SHP77 treated with DMSO at 0.1 percent for 48 hours (cell line): Measurements from ENCODE around the gene DEFB123.

ENCODE experiments used
- DNase-seq: peaks from one replicate; lab custom pipeline; 2025; lab: John Stamatoyannopoulos, UW

The DEFB123 gene

DNA sequence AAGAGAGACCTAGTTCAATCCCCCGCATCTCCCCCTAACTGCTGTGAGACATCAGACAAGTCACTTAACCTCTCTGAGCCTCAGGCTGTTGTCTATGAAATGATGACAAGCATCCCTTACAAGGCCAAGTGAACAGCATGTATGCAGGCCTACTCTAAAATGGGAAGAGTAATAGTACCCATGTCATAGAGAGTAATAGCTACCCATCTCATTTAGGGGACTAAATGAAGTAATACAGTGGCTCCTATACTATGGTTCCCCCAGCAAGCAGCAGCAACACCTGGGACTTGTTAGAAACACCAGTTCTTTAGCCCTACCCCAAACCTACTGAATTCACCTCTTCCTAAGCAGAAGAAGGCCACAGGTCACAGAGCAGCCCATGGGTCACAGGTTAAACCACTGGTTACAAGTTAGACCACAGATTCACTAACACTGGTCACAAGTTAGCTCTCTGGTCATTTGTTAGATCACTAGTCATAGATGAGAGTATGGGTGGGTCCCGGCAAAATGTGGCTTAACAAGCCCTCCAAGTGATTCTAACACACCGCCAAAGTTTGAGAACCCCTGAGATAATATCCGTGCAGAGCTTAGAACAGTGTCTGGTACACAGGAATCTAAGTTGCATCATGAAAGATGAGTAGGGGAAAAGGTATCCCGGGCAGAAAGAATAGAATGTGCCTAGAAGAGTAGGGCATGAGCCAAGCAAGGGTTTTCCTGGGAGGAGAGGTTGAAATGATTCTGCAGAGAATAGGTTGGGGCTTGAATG, 33.1 kb downstream of the DEFB123 start:
- DNase-seq, result no peak

GRCh38 chr20:31474097-31474436, 33.6 kb downstream of the DEFB123 start:
- DNase-seq, result no peak

DNA sequence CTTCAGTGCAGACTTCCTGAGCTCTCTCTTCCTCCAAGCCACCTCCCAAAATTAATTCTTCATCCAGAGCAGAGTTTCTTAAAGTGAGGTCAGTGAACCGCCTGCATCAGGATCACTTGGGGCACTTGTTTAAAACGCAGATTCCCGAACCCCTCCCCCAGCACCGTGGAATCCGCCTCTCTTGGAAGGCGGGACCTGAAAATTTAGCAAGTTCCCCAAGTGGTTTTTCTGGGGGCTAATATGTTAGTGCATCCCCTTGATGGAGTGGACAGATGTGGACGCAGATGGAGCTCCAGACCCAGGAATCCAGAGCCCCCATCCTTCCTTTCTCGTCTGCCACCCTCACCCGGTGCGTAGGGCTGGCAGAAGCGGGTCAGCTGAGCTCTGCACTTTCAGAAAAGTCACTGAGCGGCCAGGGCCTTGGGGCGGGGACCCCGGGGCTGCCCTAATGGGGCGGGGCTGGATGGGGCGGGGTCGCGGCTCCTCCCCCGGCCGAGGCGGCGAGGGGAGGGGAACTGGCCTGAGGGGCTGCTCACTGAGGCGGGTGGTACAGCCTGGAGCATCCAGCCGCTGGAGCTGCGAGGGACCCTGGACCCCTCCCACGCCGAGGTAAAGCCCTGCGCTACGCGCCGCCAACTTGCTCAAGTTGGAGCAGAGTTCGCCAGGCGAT, 34.5 kb downstream of the DEFB123 start, which contains the start of the genes DEFB124 and REM1:
TSS of gene DEFB124 (minus strand) at position 370 of the 670 bp plus-strand sequence. CDS start 2,114 bp downstream, outside the sequence.
TSS of gene REM1 (plus strand) at position 531 of the 670 bp plus-strand sequence. CDS start 1,158 bp downstream, outside the sequence.
- DNase-seq, result no peak

GRCh38 chr20:31475472-31476293, 35.3 kb downstream of the DEFB123 start:
- DNase-seq, result no peak

- no peak for DNase-seq
These were observed 35.8 kb downstream of the DEFB123 start for GRCh38 chr20:31476294-31476585.

- DNase-seq, result no peak
These were observed 36.3 kb downstream of the DEFB123 start for GRCh38 chr20:31476643-31477215.

GRCh38 chr20:31484001-31484400, 43.6 kb downstream of the DEFB123 start:
- no peak for DNase-seq

DNA sequence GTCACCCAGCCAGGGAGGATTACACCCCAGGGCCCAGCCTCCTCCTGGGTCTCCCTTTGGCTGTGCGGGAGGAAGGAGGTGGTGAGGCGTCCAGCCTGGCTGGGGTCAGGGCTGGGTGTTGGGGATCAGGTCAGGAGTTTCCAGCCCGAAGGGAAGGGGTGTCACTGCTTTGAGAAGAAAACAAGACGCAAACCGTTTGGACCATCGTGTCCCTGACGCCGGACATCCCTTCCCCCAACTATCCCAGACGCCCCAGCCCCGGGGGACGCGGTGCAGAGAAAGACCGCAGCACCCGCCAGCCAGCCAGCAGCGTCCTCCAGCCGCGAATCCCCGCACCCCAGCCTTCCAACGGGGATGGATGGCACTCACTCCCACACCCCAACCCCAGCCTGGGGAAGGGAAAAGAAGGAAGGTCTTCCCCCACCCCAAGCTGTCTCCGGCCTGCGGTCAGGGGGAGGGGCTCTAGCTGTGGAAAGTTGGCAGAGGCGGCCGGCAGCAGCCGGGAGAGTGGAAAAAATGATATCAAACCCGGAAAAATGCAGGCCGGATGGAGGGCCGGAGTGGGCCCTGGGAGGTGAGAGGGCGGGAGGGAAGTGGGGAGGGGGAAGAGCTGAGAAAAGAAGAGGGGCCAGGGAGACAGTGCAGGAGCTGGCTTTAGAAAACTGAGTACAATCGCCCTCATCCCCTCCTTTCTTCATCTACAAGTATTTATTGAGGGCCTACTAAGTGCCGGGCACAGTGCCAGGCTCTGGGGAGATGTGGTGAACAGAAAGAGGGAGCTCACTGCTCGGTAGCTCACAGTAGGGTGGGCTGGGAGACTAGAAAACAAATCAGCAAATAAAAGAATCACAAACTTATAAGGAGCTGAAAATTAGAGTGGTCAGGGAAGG, 45.3 kb downstream of the DEFB123 start:
- DNase-seq, result no peak

GRCh38 chr20:31488115-31488514, 47.7 kb downstream of the DEFB123 start:
- no peak for DNase-seq

- no peak for DNase-seq
These were observed 48.7 kb downstream of the DEFB123 start for GRCh38 chr20:31489152-31489551.

GRCh38 chr20:31490752-31491151, 50.3 kb downstream of the DEFB123 start:
- no peak for DNase-seq

DNA sequence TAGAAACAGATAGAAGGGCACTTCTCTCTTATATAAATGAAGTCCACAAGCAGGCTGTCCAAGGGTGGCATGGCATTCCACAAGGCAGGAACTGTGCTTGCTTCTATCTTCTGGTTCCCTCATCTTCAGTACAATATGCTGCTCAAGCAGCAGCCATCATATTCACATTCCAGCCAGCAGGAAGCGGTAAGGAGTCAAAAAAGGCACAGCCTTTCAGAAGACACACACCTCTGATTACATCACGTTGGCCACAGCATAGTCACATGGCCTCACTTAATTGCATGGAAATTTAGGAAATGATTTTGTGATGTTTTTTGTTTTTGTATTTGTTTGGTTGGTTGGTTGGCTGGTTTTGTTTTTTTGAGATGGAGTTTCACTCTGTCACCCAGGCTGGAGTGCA, 53.7 kb downstream of the DEFB123 start:
- DNase-seq, result no peak

- DNase-seq, result no peak
These were observed 56.4 kb downstream of the DEFB123 start for GRCh38 chr20:31496761-31497295.

DNA sequence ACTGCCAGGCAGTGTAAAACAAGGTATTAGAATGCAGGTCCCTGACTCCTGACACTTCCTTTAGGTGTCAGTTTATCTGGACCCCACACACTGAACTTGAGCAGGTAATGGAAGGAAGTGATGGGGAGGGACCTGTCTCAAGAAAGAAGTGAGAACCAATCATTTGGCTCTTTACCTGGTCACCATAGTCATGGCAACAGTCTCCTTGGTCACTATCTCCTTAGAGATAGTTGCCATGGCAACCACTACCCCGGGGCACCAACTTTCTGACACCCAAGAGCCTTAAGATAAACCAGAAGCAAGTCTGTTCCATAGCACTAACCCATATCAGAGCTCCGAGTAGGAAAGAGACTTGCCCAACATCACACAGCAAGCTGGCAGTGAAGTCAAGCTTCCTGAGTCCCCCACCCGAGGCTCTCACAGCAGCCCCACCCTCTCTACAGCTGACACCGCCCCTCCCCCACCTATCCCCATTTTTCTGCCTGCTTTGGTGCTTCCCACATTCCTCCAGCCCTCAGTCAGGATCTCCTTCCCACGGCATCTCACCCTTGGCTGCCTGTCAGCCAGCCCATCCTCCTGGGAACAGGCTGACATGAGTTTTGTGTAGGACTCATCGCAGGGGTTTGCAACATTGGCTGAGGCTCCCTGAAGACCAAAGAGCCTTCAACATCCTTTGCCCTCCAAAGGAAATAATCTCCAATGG, 57.6 kb downstream of the DEFB123 start:
- DNase-seq, result no peak
